NCI-H1092 treated with DMSO at 0.1 percent for 48 hours (cell line): ENCODE measurements around the gene MYBPC2.
"Not testable (repeated sequence)": the region's sequence is repeated elsewhere in the genome, so short reads cannot be mapped to it uniquely, and the experiment has no call there.

Experiments
- DNase-seq: peaks from one replicate; lab custom pipeline; 2025; lab: John Stamatoyannopoulos, UW

MYBPC2 gene

GRCh38 chr19:50432221-50433028 is at the start of gene MYBPC2:
Gene MYBPC2, plus strand, starts transcription at chr19:50432892. Its CDS starts 62 bp downstream, at chr19:50432954.
- DNase-seq: no peak

- no peak for DNase-seq
Measured at GRCh38 chr19:50383001-50383851, 49.5 kb upstream of the MYBPC2 start.

- peak; percentile 96 for DNase-seq
Measured at GRCh38 chr19:50383852-50384684, 48.6 kb upstream of the MYBPC2 start, which contains the start of gene POLD1. Gene POLD1, plus strand, starts transcription at chr19:50384347. Its CDS starts 14,505 bp downstream, at chr19:50398852.

GRCh38 chr19:50384685-50385535 is 47.8 kb upstream of the MYBPC2 start:
- no peak for DNase-seq

GRCh38 chr19:50387176-50387867 is 45.4 kb upstream of the MYBPC2 start:
- DNase-seq: no peak

- no peak for DNase-seq
Measured at GRCh38 chr19:50387868-50388245, 44.8 kb upstream of the MYBPC2 start.

- DNase-seq: not testable (repeated sequence)
Measured at GRCh38 chr19:50390295-50390694, 42.4 kb upstream of the MYBPC2 start.

GRCh38 chr19:50390952-50391351 is 41.7 kb upstream of the MYBPC2 start:
- not testable (repeated sequence) for DNase-seq

- no peak for DNase-seq
Measured at GRCh38 chr19:50392759-50393158, 39.9 kb upstream of the MYBPC2 start.

GRCh38 chr19:50393589-50393988 is 39.1 kb upstream of the MYBPC2 start:
- DNase-seq: no peak

GRCh38 chr19:50394017-50394416 is 38.7 kb upstream of the MYBPC2 start:
- no peak for DNase-seq

GRCh38 chr19:50398675-50399367 is 33.9 kb upstream of the MYBPC2 start:
- DNase-seq: no peak

GRCh38 chr19:50399368-50399745 is 33.3 kb upstream of the MYBPC2 start:
- no peak for DNase-seq

- DNase-seq: no peak
Measured at GRCh38 chr19:50401605-50402450, 30.9 kb upstream of the MYBPC2 start.

GRCh38 chr19:50402544-50403301 is 30.0 kb upstream of the MYBPC2 start:
- DNase-seq: no peak

GRCh38 chr19:50406156-50406820 is 26.4 kb upstream of the MYBPC2 start:
- DNase-seq: no peak

GRCh38 chr19:50406829-50407228 is 25.9 kb upstream of the MYBPC2 start:
- no peak for DNase-seq

GRCh38 chr19:50409347-50409746 is 23.3 kb upstream of the MYBPC2 start:
- DNase-seq: no peak
